ENCODE data around the gene METTL5.
"Not testable (repeated sequence)": the region's sequence is repeated elsewhere in the genome, so short reads cannot be mapped to it uniquely, and the experiment has no call there.

GRCh38 chr2:169820101-169820500 is 4.6 kb downstream of the METTL5 start:
- not testable (repeated sequence) for TF ChIP-seq POLR2A (IDR thresholded peaks at IDR 0.05; ENCODE audit: low read depth, low read length); POLR2AphosphoS5 (IDR thresholded peaks at IDR 0.05; ENCODE audit: low read depth, low read length); TAF1 (IDR thresholded peaks at IDR 0.05; ENCODE audit: low read depth, low read length); SPI1 (IDR thresholded peaks at IDR 0.05; ENCODE audit: low read depth, low read length); POU2F2 (IDR thresholded peaks at IDR 0.05; ENCODE audit: low read depth, low read length); PAX5 (IDR thresholded peaks at IDR 0.05; ENCODE audit: insufficient read depth, low read length, severe bottlenecking)
